Thyroid gland (tissue), 4 donors: ENCODE data around the gene TLR3.

Experiments used
- CTCF ChIP-seq, 6 experiments: fragments of 200-600 bp in 3 of 6; fragments of 450-650 bp in 3 of 6; sonication (generic) in 3 of 6; IDR thresholded peaks; one replicate each; pipeline ENCODE4 v1.5.1; 2016 to 2019; ENCODE audit warnings: antibody characterized with exemption in 6 of 6, mild to moderate bottlenecking in 2 of 6, inconsistent platforms in 1 of 6, moderate library complexity in 1 of 6
- POLR2A ChIP-seq, 2 donors: fragments of 450-650 bp; IDR thresholded peaks; one replicate each; pipeline ENCODE4 v1.6.1; 2017; ENCODE audit warnings: antibody characterized with exemption in 2 of 2, mild to moderate bottlenecking in 2 of 2, moderate library complexity in 1 of 2

- TF ChIP-seq CTCF (IDR thresholded peaks at IDR 0.05) (peak; percentile 53 to 95 (median 88)), POLR2A (IDR thresholded peaks at IDR 0.05) (no peak)
Observed at GRCh38 chr4:186021461-186022167, 47.3 kb upstream of the TLR3 start.
